GM23248 (cell line): Measurements from ENCODE around the gene MSGN1. TPM values are rescaled to one million over a fixed set of nuclear protein-coding genes. Genes with fewer than 3 reads are reported as not detected.

Experiments used
- DNase-seq: peaks from one replicate; pipeline ENCODE4 v3.0.0-alpha.2; 2015
- H2AFZ ChIP-seq: fragments of 200-600 bp; sonication (generic); 2 replicates; pipeline ENCODE4 v1.6.1; 2016; ENCODE audit warnings: antibody characterized with exemption
- H3F3A ChIP-seq: fragments of 200-600 bp; sonication (generic); 2 replicates; pipeline ENCODE4 v1.6.1; 2016; ENCODE audit warnings: mild to moderate bottlenecking, antibody characterized with exemption, mixed run types; ENCODE audit not compliant: insufficient read depth
- H3K27ac ChIP-seq: fragments of 200-600 bp; sonication (generic); 2 replicates; pipeline ENCODE4 v1.5.1; 2016; ENCODE audit warnings: mild to moderate bottlenecking
- H3K27me3 ChIP-seq: fragments of 200-600 bp; sonication (generic); replicated peaks from 2 replicates; pipeline ENCODE4 v1.6.1; 2016; ENCODE audit warnings: mild to moderate bottlenecking; ENCODE audit not compliant: insufficient read depth
- H3K36me3 ChIP-seq: fragments of 200-600 bp; sonication (generic); 2 replicates; pipeline ENCODE4 v1.6.1; 2016; ENCODE audit warnings: low read depth, mild to moderate bottlenecking
- H3K4me1 ChIP-seq: fragments of 200-600 bp; sonication (generic); 2 replicates; pipeline ENCODE4 v1.6.1; 2016; ENCODE audit warnings: mild to moderate bottlenecking; ENCODE audit not compliant: insufficient read depth
- H3K4me2 ChIP-seq: fragments of 200-600 bp; sonication (generic); one replicate; pipeline ENCODE4 v1.6.1; 2016; ENCODE audit warnings: mild to moderate bottlenecking; ENCODE audit not compliant: unreplicated experiment
- H3K4me3 ChIP-seq: fragments of 200-600 bp; sonication (generic); 2 replicates; pipeline ENCODE4 v1.5.1; 2016; ENCODE audit warnings: mild to moderate bottlenecking
- H3K79me2 ChIP-seq: fragments of 200-600 bp; sonication (generic); 2 replicates; pipeline ENCODE4 v1.6.1; 2016; ENCODE audit warnings: mild to moderate bottlenecking; ENCODE audit not compliant: insufficient read depth
- H3K9ac ChIP-seq: fragments of 200-600 bp; sonication (generic); 2 replicates; pipeline ENCODE4 v1.6.1; 2016; ENCODE audit warnings: mild to moderate bottlenecking
- H3K9me2 ChIP-seq: fragments of 200-600 bp; sonication (generic); 2 replicates; pipeline ENCODE4 v1.6.1; 2016; ENCODE audit warnings: mixed run types, mild to moderate bottlenecking, moderate library complexity; ENCODE audit not compliant: insufficient read depth
- H3K9me3 ChIP-seq: fragments of 200-600 bp; sonication (generic); one replicate; pipeline ENCODE4 v1.6.1; 2017; ENCODE audit warnings: low read depth
- H4K20me1 ChIP-seq: fragments of 200-600 bp; sonication (generic); 2 replicates; pipeline ENCODE4 v1.6.0; 2016; ENCODE audit not compliant: insufficient read depth
- EZH2 ChIP-seq: fragments of 200-600 bp; sonication (generic); IDR thresholded peaks from 2 replicates; pipeline ENCODE4 v1.6.1; 2018; ENCODE audit warnings: antibody characterized with exemption, mild to moderate bottlenecking; ENCODE audit not compliant: insufficient read depth, poor library complexity, severe bottlenecking
- EZH2phosphoT487 ChIP-seq: fragments of 200-600 bp; sonication (generic); IDR thresholded peaks from 2 replicates; pipeline ENCODE4 v1.6.1; 2018; ENCODE audit warnings: antibody characterized with exemption, moderate library complexity, mild to moderate bottlenecking, low read depth; ENCODE audit not compliant: insufficient read depth
- WGBS, 2 experiments: methylation state at CpG; one replicate each; pipeline ENCODE4 v1.1.6; 2015 to 2017; ENCODE audit warnings: low lambda C conversion rate in 2 of 2, low coverage in 1 of 2; ENCODE audit errors: missing lambda C conversion rate in 2 of 2; 5-methylcytosine and 5-hydroxymethylcytosine counted together
- in situ Hi-C: fragments of 300-500 bp; cut with MboI; formaldehyde crosslinking; loops from 2 replicates; pipeline ENCODE4 v1.15.0; 2020
- polyA plus RNA-seq: library from polyadenylated mRNA; unstranded; fragments of >200 nt; fragmentation: Nextera tagmentation; extraction: Ambion mirVana; gene quantifications from 2 replicates; pipeline ENCODE4 v1.2.1, GENCODE V29; 2016
- total RNA-seq: library from RNA; depleted of rRNA; stranded (reverse); fragments of >200 nt; shearing (Covaris generic); gene quantifications from 2 replicates; pipeline ENCODE4 v1.2.3, GENCODE V29; 2014

The MSGN1 gene
- total and polyA plus RNA-seq, 2 experiments from 2014 or later: not detected

- no peak overlapping the region for H2AFZ ChIP-seq
- H3K27ac ChIP-seq: no peak overlapping the region
- no peaks in the 10 kb centered on the region for H3F3A ChIP-seq
- no peaks in the 10 kb centered on the region for H3K36me3 ChIP-seq
- DNase-seq: no peak
- no peak overlapping the region for H3K4me3 ChIP-seq
- no peaks in the 10 kb centered on the region for H3K9me2 ChIP-seq
- H3K27me3 ChIP-seq: no peaks in the 10 kb centered on the region
- no peak overlapping the region for H3K9ac ChIP-seq
- 76 to 78% methylated on average over 8 of the region's 8 CpGs for WGBS, 2 experiments
- H3K79me2 ChIP-seq: no peaks in the 10 kb centered on the region
- H3K9me3 ChIP-seq: no peaks in the 10 kb centered on the region
- H4K20me1 ChIP-seq: no peaks in the 10 kb centered on the region
- no peak overlapping the region for H3K4me2 ChIP-seq
- no peaks in the 10 kb centered on the region for H3K4me1 ChIP-seq
- TF ChIP-seq EZH2: no peak
- no peak for TF ChIP-seq EZH2phosphoT487
- in situ Hi-C loops: no loop called here
These were observed 10.4 kb upstream of the MSGN1 start for GRCh38 chr2:17805717-17806363.

GRCh38 chr2:17813010-17813741, 3.1 kb upstream of the MSGN1 start:
- H3K9me3 ChIP-seq: no peaks in the 10 kb centered on the region
- H2AFZ ChIP-seq: peak overlapping the region; percentile 60
- DNase-seq: peak; percentile 89
- H3K4me2 ChIP-seq: peak overlapping the region; percentile 68
- 17 to 18% methylated on average over 5 of the region's 5 CpGs for WGBS, 2 experiments
- no peaks in the 10 kb centered on the region for H3K27me3 ChIP-seq
- no peaks in the 10 kb centered on the region for H3K79me2 ChIP-seq
- TF ChIP-seq EZH2 (no peak), EZH2phosphoT487 (no peak)
- H3K9ac ChIP-seq: peak overlapping the region; percentile 50
- H3K4me3 ChIP-seq: peak overlapping the region; percentile 46
- no peaks in the 10 kb centered on the region for H4K20me1 ChIP-seq
- in situ Hi-C loops: no loop called here
- H3K27ac ChIP-seq: peak overlapping the region; percentile 66
- H3K4me1 ChIP-seq: peaks cover 12% of the 10 kb centered on the region
- peaks cover 16% of the 10 kb centered on the region for H3F3A ChIP-seq
- H3K9me2 ChIP-seq: no peaks in the 10 kb centered on the region
- no peaks in the 10 kb centered on the region for H3K36me3 ChIP-seq

- peak overlapping the region; percentile 66 for H3K27ac ChIP-seq
- peak; percentile 81 for DNase-seq
- in situ Hi-C loops: no loop called here
- H3K4me2 ChIP-seq: peak overlapping the region; percentile 68
- peaks cover 12% of the 10 kb centered on the region for H3K4me1 ChIP-seq
- peak overlapping the region; percentile 50 for H3K9ac ChIP-seq
- peaks cover 16% of the 10 kb centered on the region for H3F3A ChIP-seq
- no peak for TF ChIP-seq EZH2phosphoT487
- no peak for TF ChIP-seq EZH2
- 26% methylated on average over 5 of the region's 5 CpGs for WGBS, 2 experiments
- no peaks in the 10 kb centered on the region for H3K36me3 ChIP-seq
- H3K79me2 ChIP-seq: no peaks in the 10 kb centered on the region
- H3K27me3 ChIP-seq: no peaks in the 10 kb centered on the region
- H2AFZ ChIP-seq: peak overlapping the region; percentile 60
- peak overlapping the region; percentile 46 for H3K4me3 ChIP-seq
- no peaks in the 10 kb centered on the region for H4K20me1 ChIP-seq
- H3K9me2 ChIP-seq: no peaks in the 10 kb centered on the region
- H3K9me3 ChIP-seq: no peaks in the 10 kb centered on the region
These were observed 2.4 kb upstream of the MSGN1 start for GRCh38 chr2:17813742-17814473.

GRCh38 chr2:17814601-17815000, 1.7 kb upstream of the MSGN1 start:
- Histone ChIP-seq H3K4me2 (no peak overlapping the region), H3K9me3 (no peaks in the 10 kb centered on the region), H3F3A (peaks cover 16% of the 10 kb centered on the region), H3K79me2 (no peaks in the 10 kb centered on the region), H3K27me3 (no peaks in the 10 kb centered on the region), H2AFZ (no peak overlapping the region), H3K9ac (no peak overlapping the region), H3K27ac (no peak overlapping the region), H3K9me2 (no peaks in the 10 kb centered on the region), H3K36me3 (no peaks in the 10 kb centered on the region), H3K4me1 (peaks cover 12% of the 10 kb centered on the region), H3K4me3 (no peak overlapping the region), H4K20me1 (no peaks in the 10 kb centered on the region)
- TF ChIP-seq EZH2 (no peak), EZH2phosphoT487 (no peak)
- 91 to 97% methylated on average over 1 of the region's 1 CpG for WGBS, 2 experiments
- in situ Hi-C loops: no loop called here
- DNase-seq: no peak
